Endothelial cell (in vitro differentiated cells): ENCODE data around the gene OSBPL10. TPM values are rescaled to one million over a fixed set of nuclear protein-coding genes. Genes with fewer than 3 reads are reported as not detected.
"Not testable (repeated sequence)": the region's sequence is repeated elsewhere in the genome, so short reads cannot be mapped to it uniquely, and the experiment has no call there.

ENCODE experiments used
- DNase-seq: peaks from one replicate; pipeline ENCODE4 v3.0.0; 2021; ENCODE audit warnings: low spot score
- H3K27ac Mint-ChIP-seq: one replicate; pipeline ENCODE4 v1.8.0; 2021; ENCODE audit warnings: mixed read lengths, inconsistent platforms; ENCODE audit not compliant: unreplicated experiment
- H3K27me3 Mint-ChIP-seq: one replicate; pipeline ENCODE4 v1.8.0; 2021; ENCODE audit warnings: mild to moderate bottlenecking, moderate library complexity, mixed read lengths, inconsistent platforms; ENCODE audit not compliant: unreplicated experiment
- H3K36me3 Mint-ChIP-seq: one replicate; pipeline ENCODE4 v1.8.0; 2021; ENCODE audit warnings: mild to moderate bottlenecking, low read depth, mixed read lengths, inconsistent platforms; ENCODE audit not compliant: unreplicated experiment
- H3K4me1 Mint-ChIP-seq: one replicate; pipeline ENCODE4 v1.8.0; 2021; ENCODE audit warnings: mild to moderate bottlenecking, mixed read lengths, inconsistent platforms; ENCODE audit not compliant: unreplicated experiment
- H3K4me3 Mint-ChIP-seq: one replicate; pipeline ENCODE4 v1.8.0; 2021; ENCODE audit warnings: mild to moderate bottlenecking, mixed read lengths, inconsistent platforms; ENCODE audit not compliant: unreplicated experiment
- H3K9me3 Mint-ChIP-seq: one replicate; pipeline ENCODE4 v1.8.0; 2021; ENCODE audit warnings: mixed read lengths, inconsistent platforms; ENCODE audit not compliant: unreplicated experiment
- CTCF ChIP-seq: fragments of 200-600 bp; sonication (generic); IDR thresholded peaks from one replicate; pipeline ENCODE4 v1.5.0; 2021; ENCODE audit warnings: antibody characterized with exemption; ENCODE audit not compliant: unreplicated experiment
- total RNA-seq: library from RNA; stranded (reverse); fragmentation: NEBNext Ultra II Directional; extraction: Animal tissue kit (Norgen Biotek cat#: 25700); gene quantifications from one replicate; pipeline ENCODE4 v1.2.1, GENCODE V29; 2021; ENCODE audit not compliant: unreplicated experiment

The OSBPL10 gene
- total RNA-seq, 1 donor from 2014 or later = 61.0 TPM

- Mint-ChIP-seq H3K27ac (no peak overlapping the region), H3K4me3 (no peak overlapping the region), H3K9me3 (no peaks in the 10 kb centered on the region), H3K4me1 (no peaks in the 10 kb centered on the region), H3K27me3 (no peaks in the 10 kb centered on the region), H3K36me3 (peaks cover 12% of the 10 kb centered on the region)
- no peak for TF ChIP-seq CTCF
- no peak for DNase-seq
Observed at GRCh38 chr3:31875437-31875836, 105.6 kb downstream of the OSBPL10 start.

- peaks cover 1% of the 10 kb centered on the region for H3K4me1 Mint-ChIP-seq
- H3K27ac Mint-ChIP-seq = no peak overlapping the region
- no peak for TF ChIP-seq CTCF
- no peaks in the 10 kb centered on the region for H3K9me3 Mint-ChIP-seq
- H3K36me3 Mint-ChIP-seq = peaks cover 16% of the 10 kb centered on the region
- H3K27me3 Mint-ChIP-seq = no peaks in the 10 kb centered on the region
- no peak for DNase-seq
- H3K4me3 Mint-ChIP-seq = no peak overlapping the region
Observed at GRCh38 chr3:31873254-31873820, 107.7 kb downstream of the OSBPL10 start.

GRCh38 chr3:31871939-31872507 is 109.0 kb downstream of the OSBPL10 start:
- Mint-ChIP-seq H3K27me3 (peaks cover under 1% of the 10 kb centered on the region), H3K4me3 (no peak overlapping the region), H3K36me3 (peaks cover 16% of the 10 kb centered on the region), H3K4me1 (peaks cover 12% of the 10 kb centered on the region), H3K27ac (no peak overlapping the region), H3K9me3 (no peaks in the 10 kb centered on the region)
- no peak for TF ChIP-seq CTCF
- no peak for DNase-seq

GRCh38 chr3:31870111-31870510 is 111.0 kb downstream of the OSBPL10 start:
- H3K9me3 Mint-ChIP-seq, H3K27ac Mint-ChIP-seq, H3K4me3 Mint-ChIP-seq, H3K27me3 Mint-ChIP-seq, DNase-seq: not testable (repeated sequence)
- H3K36me3 Mint-ChIP-seq = peaks cover 16% of the 10 kb centered on the region
- peaks cover 12% of the 10 kb centered on the region for H3K4me1 Mint-ChIP-seq

- H3K36me3 Mint-ChIP-seq = peaks cover 16% of the 10 kb centered on the region
- no peak overlapping the region for H3K27ac Mint-ChIP-seq
- no peak for DNase-seq
- peaks cover 23% of the 10 kb centered on the region for H3K4me1 Mint-ChIP-seq
- H3K4me3 Mint-ChIP-seq = no peak overlapping the region
- H3K27me3 Mint-ChIP-seq = peaks cover 5% of the 10 kb centered on the region
- TF ChIP-seq CTCF = no peak
- H3K9me3 Mint-ChIP-seq = no peaks in the 10 kb centered on the region
Observed at GRCh38 chr3:31868236-31868635, 112.8 kb downstream of the OSBPL10 start.
